Cardiac muscle cell (in vitro differentiated cells and primary cell): ENCODE measurements around the gene PIH1D2. TPM values are rescaled to one million over a fixed set of nuclear protein-coding genes. Genes with fewer than 3 reads are reported as not detected.
A peak's percentile ranks its signal among the peaks of the same experiment; 100 is the strongest.
"Not testable (repeated sequence)": the region's sequence is repeated elsewhere in the genome, so short reads cannot be mapped to it uniquely, and the experiment has no call there.

ENCODE experiments used
- DNase-seq, 2 donors: peaks; one replicate each; pipeline versions ENCODE4 v3.0.0 to v3.0.0-alpha.2; 2010 to 2017; ENCODE audit warnings: low read depth in 1 of 2, low spot score in 1 of 2
- H3K27ac ChIP-seq: fragments of 200-600 bp; sonication (generic); 2 replicates; pipeline ENCODE4 v1.5.1; 2016
- H3K27me3 ChIP-seq: fragments of 200-600 bp; sonication (generic); 2 replicates; pipeline ENCODE4 v1.6.0; 2016; ENCODE audit warnings: control low read depth
- H3K36me3 ChIP-seq: fragments of 200-600 bp; sonication (generic); 2 replicates; pipeline ENCODE4 v1.5.1; 2016; ENCODE audit warnings: control low read depth
- H3K4me1 ChIP-seq: fragments of 200-600 bp; sonication (generic); 2 replicates; pipeline ENCODE4 v1.8.1; 2017; ENCODE audit warnings: low read depth, mild to moderate bottlenecking, mixed run types
- H3K4me3 ChIP-seq: fragments of 200-600 bp; sonication (generic); 2 replicates; pipeline ENCODE4 v1.5.1; 2016; ENCODE audit warnings: mild to moderate bottlenecking
- H3K9me3 ChIP-seq: fragments of 200-600 bp; sonication (generic); 2 replicates; pipeline ENCODE4 v1.5.1; 2017; ENCODE audit warnings: low read depth, mild to moderate bottlenecking, control low read depth
- CTCF ChIP-seq: IDR thresholded peaks from 2 replicates; pipeline ENCODE4 v1.5.1; 2012; ENCODE audit warnings: low read depth, mild to moderate bottlenecking, low read length
- polyA plus RNA-seq: library from polyadenylated mRNA; unstranded; fragments of >200 nt; fragmentation: Nextera tagmentation; extraction: Ambion mirVana; gene quantifications from 2 replicates; pipeline ENCODE4 v1.2.1, GENCODE V29; 2016
- total RNA-seq: library from RNA; depleted of rRNA; stranded (reverse); fragments of >200 nt; gene quantifications from 2 replicates; pipeline ENCODE4 v1.2.3, GENCODE V29; 2016

The PIH1D2 gene
- total and polyA plus RNA-seq, 2 experiments from 2014 or later: 1.3 to 5.9 TPM

- Histone ChIP-seq H3K27me3 (no peaks in the 10 kb centered on the region), H3K36me3 (peaks cover 81% of the 10 kb centered on the region), H3K27ac (peak overlapping the region; percentile 58), H3K4me1 (no peaks in the 10 kb centered on the region), H3K4me3 (no peak overlapping the region), H3K9me3 (no peaks in the 10 kb centered on the region)
- DNase-seq: peak in 1 of 2 donors; percentile 50
- no peak for TF ChIP-seq CTCF
These were observed 31.5 kb downstream of the PIH1D2 start for GRCh38 chr11:112042161-112042960.

- no peak for DNase-seq
- no peak for TF ChIP-seq CTCF
- peaks cover 66% of the 10 kb centered on the region for H3K36me3 ChIP-seq
- H3K9me3 ChIP-seq: no peaks in the 10 kb centered on the region
- H3K4me1 ChIP-seq: no peaks in the 10 kb centered on the region
- H3K27me3 ChIP-seq: no peaks in the 10 kb centered on the region
- no peak overlapping the region for H3K4me3 ChIP-seq
- peak overlapping the region; percentile 73 for H3K27ac ChIP-seq
These were observed 36.3 kb downstream of the PIH1D2 start for GRCh38 chr11:112037527-112037926.

- Histone ChIP-seq H3K4me3 (no peak overlapping the region), H3K27me3 (no peaks in the 10 kb centered on the region), H3K36me3 (peaks cover 70% of the 10 kb centered on the region), H3K9me3 (no peaks in the 10 kb centered on the region), H3K27ac (no peak overlapping the region), H3K4me1 (no peaks in the 10 kb centered on the region)
- no peak for TF ChIP-seq CTCF
- no peak for DNase-seq
These were observed 39.9 kb downstream of the PIH1D2 start for GRCh38 chr11:112033902-112034301.

- no peak for DNase-seq
- no peak overlapping the region for H3K4me3 ChIP-seq
- peaks cover 55% of the 10 kb centered on the region for H3K36me3 ChIP-seq
- no peak for TF ChIP-seq CTCF
- no peaks in the 10 kb centered on the region for H3K27me3 ChIP-seq
- H3K4me1 ChIP-seq: no peaks in the 10 kb centered on the region
- no peaks in the 10 kb centered on the region for H3K9me3 ChIP-seq
- H3K27ac ChIP-seq: peak overlapping the region; percentile 40
These were observed 44.4 kb downstream of the PIH1D2 start for GRCh38 chr11:112029460-112029859.

GRCh38 chr11:112026784-112027410 is 46.9 kb downstream of the PIH1D2 start:
- H3K27me3 ChIP-seq, H3K27ac ChIP-seq, DNase-seq, H3K9me3 ChIP-seq, H3K4me3 ChIP-seq: not testable (repeated sequence)
- peaks cover 24% of the 10 kb centered on the region for H3K4me1 ChIP-seq
- H3K36me3 ChIP-seq: peaks cover 42% of the 10 kb centered on the region

GRCh38 chr11:112025707-112026106 is 48.1 kb downstream of the PIH1D2 start:
- TF ChIP-seq CTCF: no peak
- peaks cover 34% of the 10 kb centered on the region for H3K36me3 ChIP-seq
- peaks cover 26% of the 10 kb centered on the region for H3K4me1 ChIP-seq
- peak overlapping the region; percentile 59 for H3K4me3 ChIP-seq
- H3K9me3 ChIP-seq: no peaks in the 10 kb centered on the region
- H3K27me3 ChIP-seq: no peaks in the 10 kb centered on the region
- peak overlapping the region; percentile 90 for H3K27ac ChIP-seq
- peak in 1 of 2 donors; percentile 18 for DNase-seq
